Measurements from ENCODE around the gene TACC3. TPM values are rescaled to one million over a fixed set of nuclear protein-coding genes. Genes with fewer than 3 reads are reported as not detected.

The TACC3 gene
- total and polyA plus RNA-seq, 2 of the 8 experiments (the other 6 are each of a cell fraction or from before 2014, with no cell fraction given), result 73.8 to 148 TPM

DNA sequence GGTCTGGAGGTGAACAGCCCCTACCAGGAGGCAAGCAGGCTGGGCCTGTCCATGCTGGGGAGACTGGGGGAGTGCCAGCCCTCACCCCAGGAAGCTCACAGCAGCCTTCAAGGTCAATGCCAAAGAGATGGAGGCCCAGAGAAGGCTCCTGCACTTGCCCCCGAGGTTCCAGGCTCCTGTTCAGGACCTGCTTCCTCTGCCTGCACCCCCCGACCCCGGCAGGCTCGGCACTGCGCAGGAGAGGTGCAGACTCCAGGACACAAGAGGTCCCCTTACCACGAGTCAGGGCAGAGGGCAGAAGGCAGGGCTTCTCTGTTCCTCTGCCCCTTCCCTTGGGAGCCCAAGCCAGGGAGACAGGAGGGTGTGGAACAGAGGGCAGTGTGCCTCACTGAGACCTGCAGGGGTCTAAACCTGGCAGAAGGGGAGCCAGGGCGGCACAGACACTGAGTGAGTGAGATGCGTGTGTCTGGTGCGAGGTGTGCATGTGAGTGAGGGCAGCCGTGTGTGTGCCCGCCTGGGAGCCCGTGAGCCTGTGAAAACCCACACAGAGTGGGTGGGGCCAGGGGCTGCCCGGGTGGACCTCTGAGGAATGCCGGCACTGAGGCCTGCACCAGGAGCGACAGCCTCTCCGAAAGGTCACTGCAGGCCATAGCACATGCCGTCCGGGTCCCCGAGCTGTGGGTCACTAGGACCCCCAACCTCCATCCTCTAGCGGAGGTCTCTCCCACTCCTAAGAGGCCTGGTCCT lies 41.1 kb downstream of the TACC3 start (continued):
- TF ChIP-seq TEAD4 (IDR thresholded peaks at IDR 0.05; ENCODE audit: low read depth, low read length) (no peak), POLR2AphosphoS5 (IDR thresholded peaks at IDR 0.05; ENCODE audit: low read depth, low read length) (no peak), SP1 (IDR thresholded peaks at IDR 0.05; ENCODE audit: low read depth, low read length) (no peak), BRCA1 (IDR thresholded peaks at IDR 0.05; ENCODE audit: low read depth, low read length) (no peak), RXRA (IDR thresholded peaks at IDR 0.05; ENCODE audit: insufficient read depth, low read depth, low read length) (no peak), GABPA (IDR thresholded peaks at IDR 0.05; ENCODE audit: borderline replicate concordance, insufficient read depth, low read length) (no peak), TBP (IDR thresholded peaks at IDR 0.05; ENCODE audit: low read depth, low read length) (no peak), KDM4A (IDR thresholded peaks at IDR 0.05; ENCODE audit: low read depth, low read length, severe bottlenecking) (no peak), RAD21 (IDR thresholded peaks at IDR 0.05 in 1 of 2, conservative IDR thresholded peaks at IDR 0.05 in 1 of 2; ENCODE audit: low read depth in 2 of 2, low read length in 2 of 2) (no peak), SUZ12 (IDR thresholded peaks at IDR 0.05; ENCODE audit: low read length) (no peak), CEBPB (IDR thresholded peaks at IDR 0.05; ENCODE audit: low read depth, low read length) (no peak), FOSL1 (IDR thresholded peaks at IDR 0.05; ENCODE audit: insufficient read depth, low read depth, low read length) (no peak)
- TF ChIP-seq, protein P1, sequence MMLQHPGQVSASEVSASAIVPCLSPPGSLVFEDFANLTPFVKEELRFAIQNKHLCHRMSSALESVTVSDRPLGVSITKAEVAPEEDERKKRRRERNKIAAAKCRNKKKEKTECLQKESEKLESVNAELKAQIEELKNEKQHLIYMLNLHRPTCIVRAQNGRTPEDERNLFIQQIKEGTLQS (IDR thresholded peaks at IDR 0.05; ENCODE audit: insufficient read depth, low read depth, low read length), result no peak
- TF ChIP-seq, protein P2, sequence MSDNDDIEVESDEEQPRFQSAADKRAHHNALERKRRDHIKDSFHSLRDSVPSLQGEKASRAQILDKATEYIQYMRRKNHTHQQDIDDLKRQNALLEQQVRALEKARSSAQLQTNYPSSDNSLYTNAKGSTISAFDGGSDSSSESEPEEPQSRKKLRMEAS (IDR thresholded peaks at IDR 0.05), result no peak
